RCC 7860 (cell line): ENCODE measurements around the gene FSCB.
A peak's percentile ranks its signal among the peaks of the same experiment; 100 is the strongest.
"Not testable (repeated sequence)": the region's sequence is repeated elsewhere in the genome, so short reads cannot be mapped to it uniquely, and the experiment has no call there.

Source experiments
- DNase-seq: peaks from one replicate; pipeline ENCODE4 v3.0.0-alpha.2; 2015; ENCODE audit warnings: low spot score
- FAIRE-seq: peaks from 2 replicates; lab custom pipeline; 2012; peaks lifted over from hg19 to GRCh38; lab: Jason Lieb, UNC

FSCB gene

GRCh38 chr14:44507183-44507582 is at the start of gene FSCB:
Gene FSCB (minus strand): TSS chr14:44507283. CDS start chr14:44506987, 296 bp downstream.
- DNase-seq: no peak
- FAIRE-seq: no peak

GRCh38 chr14:44531658-44532057 is 24.6 kb upstream of the FSCB start:
- no peak for FAIRE-seq
- no peak for DNase-seq

GRCh38 chr14:44530475-44530874 is 23.4 kb upstream of the FSCB start:
- FAIRE-seq (no peak), DNase-seq (no peak)

- no peak for FAIRE-seq
These were observed 21.9 kb upstream of the FSCB start for GRCh38 chr14:44529026-44529425.

GRCh38 chr14:44528180-44528579 is 21.1 kb upstream of the FSCB start:
- FAIRE-seq (no peak), DNase-seq (no peak)

More at GRCh38 chr14:44529026-44529425, 21.9 kb upstream of the FSCB start:
- DNase-seq: peak; percentile 3

GRCh38 chr14:44525237-44525636 is 18.2 kb upstream of the FSCB start:
- FAIRE-seq (no peak), DNase-seq (no peak)

GRCh38 chr14:44515668-44516067 is 8.6 kb upstream of the FSCB start:
- not testable (repeated sequence) for FAIRE-seq, DNase-seq

GRCh38 chr14:44508834-44509233 is 1.8 kb upstream of the FSCB start:
- DNase-seq (no peak), FAIRE-seq (no peak)

GRCh38 chr14:44505588-44505987 is 1.5 kb downstream of the FSCB start:
- FAIRE-seq (no peak), DNase-seq (no peak)

- no peak for FAIRE-seq
- no peak for DNase-seq
These were observed 9.9 kb downstream of the FSCB start for GRCh38 chr14:44497148-44497547.

- no peak for DNase-seq
- FAIRE-seq: no peak
These were observed 12.9 kb downstream of the FSCB start for GRCh38 chr14:44494137-44494536.

GRCh38 chr14:44490966-44491365 is 16.1 kb downstream of the FSCB start:
- no peak for FAIRE-seq

GRCh38 chr14:44477953-44478352 is 29.1 kb downstream of the FSCB start:
- FAIRE-seq (no peak), DNase-seq (no peak)

More at GRCh38 chr14:44490966-44491365, 16.1 kb downstream of the FSCB start:
- no peak for DNase-seq

- DNase-seq: no peak
These were observed 38.3 kb downstream of the FSCB start for GRCh38 chr14:44468771-44469170.

GRCh38 chr14:44463356-44464004 is 43.6 kb downstream of the FSCB start:
- DNase-seq (no peak), FAIRE-seq (no peak)

More at GRCh38 chr14:44468771-44469170, 38.3 kb downstream of the FSCB start:
- FAIRE-seq: no peak

- FAIRE-seq (no peak), DNase-seq (no peak)
These were observed 44.7 kb downstream of the FSCB start for GRCh38 chr14:44462381-44462780.

- FAIRE-seq (no peak), DNase-seq (no peak)
These were observed 45.3 kb downstream of the FSCB start for GRCh38 chr14:44461811-44462210.
